ENCODE data around the gene GZMB. TPM values are rescaled to one million over a fixed set of nuclear protein-coding genes. Genes with fewer than 3 reads are reported as not detected.
A peak's percentile ranks its signal among the peaks of the same experiment; 100 is the strongest.

GZMB gene, protein sequence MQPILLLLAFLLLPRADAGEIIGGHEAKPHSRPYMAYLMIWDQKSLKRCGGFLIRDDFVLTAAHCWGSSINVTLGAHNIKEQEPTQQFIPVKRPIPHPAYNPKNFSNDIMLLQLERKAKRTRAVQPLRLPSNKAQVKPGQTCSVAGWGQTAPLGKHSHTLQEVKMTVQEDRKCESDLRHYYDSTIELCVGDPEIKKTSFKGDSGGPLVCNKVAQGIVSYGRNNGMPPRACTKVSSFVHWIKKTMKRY
- not detected for polyA plus RNA-seq (2013, experiment 1 of 2)
- not detected for polyA plus RNA-seq (2013, experiment 2 of 2)

DNA sequence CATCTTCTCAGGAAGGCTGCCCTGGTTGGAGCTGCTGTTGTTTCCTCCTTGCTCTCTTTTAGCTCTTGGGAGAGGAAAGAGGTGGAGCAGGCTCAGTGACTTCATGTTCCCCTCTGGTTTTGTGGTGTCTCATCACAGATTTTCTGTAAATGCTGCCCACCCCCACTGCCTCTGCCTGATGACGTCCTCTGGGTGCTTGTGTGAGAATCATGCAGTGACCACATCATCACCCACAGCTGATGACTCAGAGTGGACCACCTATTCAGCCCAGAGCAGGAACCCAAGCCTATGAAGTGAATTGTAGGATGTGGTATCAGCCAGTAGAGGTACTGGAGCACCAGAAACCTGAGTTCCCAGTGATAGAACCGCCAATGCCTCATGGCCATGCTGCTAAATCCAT is at the start of gene GZMB:
GZMB (minus strand) TSS at position 33 of the 400 bp plus-strand sequence; CDS start at position 3, 30 bp downstream.
- Histone ChIP-seq H3K18ac (ENCODE audit: low read length) (no peak within 1 kb of the TSS), H3K23ac (ENCODE audit: low read depth, low read length, poor library complexity) (no peak within 1 kb of the TSS), H3K36me3 (replicated peaks in 1 of 2; ENCODE audit: control insufficient read depth in 2 of 2, insufficient read depth in 2 of 2, low read length in 2 of 2) (no peaks in the 10 kb centered on the region), H3K4me2 (ENCODE audit: insufficient read depth, low read length, poor library complexity, severe bottlenecking) (no peak within 1 kb of the TSS), H4K8ac (ENCODE audit: low read depth, low read length) (no peak within 1 kb of the TSS), H3K9ac (ENCODE audit: low read depth, low read length, poor library complexity) (no peak within 1 kb of the TSS), H3K79me1 (ENCODE audit: low read depth, low read length) (no peaks in the 10 kb centered on the region), H2BK15ac (ENCODE audit: low read length) (no peak within 1 kb of the TSS), H3K4me3 (ENCODE audit: low read length in 2 of 2) (no peak within 1 kb of the TSS), H3K14ac (ENCODE audit: low read length) (peak within 1 kb of the TSS; percentile 76), H2AFZ (ENCODE audit: low read length) (no peak within 1 kb of the TSS), H2BK12ac (ENCODE audit: low read length) (no peak within 1 kb of the TSS), H2BK5ac (ENCODE audit: low read length) (no peak within 1 kb of the TSS), H3K9me3 (replicated peaks in 1 of 2; ENCODE audit: control insufficient read depth in 2 of 2, insufficient read depth in 1 of 2, low read depth in 1 of 2, low read length in 2 of 2) (peaks cover 0 to 10% of the 10 kb centered on the region in 2 donors), H3K4me1 (ENCODE audit: control insufficient read depth in 2 of 2, insufficient read depth in 1 of 2, low read depth in 1 of 2, low read length in 2 of 2) (no peaks in the 10 kb centered on the region), H3K4ac (ENCODE audit: low read length) (no peak within 1 kb of the TSS), H2AK5ac (ENCODE audit: low read depth, low read length) (no peak within 1 kb of the TSS), H3K27ac (replicated peaks; ENCODE audit: low read length) (no peak within 1 kb of the TSS), H2BK120ac (ENCODE audit: low read depth, low read length) (no peak within 1 kb of the TSS), H3K27me3 (ENCODE audit: control insufficient read depth in 3 of 3, insufficient read depth in 3 of 3, low read depth in 1 of 3, low read length in 3 of 3) (no peaks in the 10 kb centered on the region), H4K91ac (ENCODE audit: low read depth, low read length, poor library complexity) (no peak within 1 kb of the TSS)
- WGBS, 2 donors (ENCODE audit: extremely low coverage in 2 of 2, insufficient read length in 2 of 2, insufficient replicate concordance in 1 of 2), result no CpG with 5 or more reads among the region's 2 CpGs
- DNase-seq (ENCODE audit: low spot score), result no peak

DNA sequence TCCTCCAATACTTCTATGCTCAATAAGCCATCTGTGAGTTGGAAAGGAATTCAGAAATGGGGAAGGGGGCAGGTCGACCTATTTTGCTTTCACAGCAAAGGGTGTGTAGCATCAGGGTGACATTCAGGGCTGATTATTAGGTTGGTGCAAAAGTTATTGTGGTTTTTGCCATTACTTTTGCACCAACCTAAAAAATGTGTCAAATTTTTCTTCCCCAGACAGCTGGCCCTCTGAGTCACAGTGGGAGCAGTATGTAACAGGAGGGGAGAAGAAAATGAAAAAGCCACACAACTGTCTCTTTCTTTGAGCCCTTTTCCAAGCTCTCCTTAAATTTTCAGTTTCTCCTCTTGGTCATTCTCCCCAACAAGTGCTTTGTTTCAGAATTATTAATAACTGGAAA is 47.1 kb upstream of the GZMB start:
- H3K9ac ChIP-seq (ENCODE audit: low read depth, low read length, poor library complexity), result no peak overlapping the region
- no peak overlapping the region for H2BK5ac ChIP-seq (ENCODE audit: low read length)
- H2BK15ac ChIP-seq (ENCODE audit: low read length), result no peak overlapping the region
- H3K18ac ChIP-seq (ENCODE audit: low read length), result no peak overlapping the region
- no peak overlapping the region for H2BK120ac ChIP-seq (ENCODE audit: low read depth, low read length)
- no peak overlapping the region for H2AFZ ChIP-seq (ENCODE audit: low read length)
- H2AK5ac ChIP-seq (ENCODE audit: low read depth, low read length), result no peak overlapping the region
- H3K27me3 ChIP-seq (ENCODE audit: control insufficient read depth in 3 of 3, insufficient read depth in 3 of 3, low read depth in 1 of 3, low read length in 3 of 3), result peaks cover 0 to 6% (median 0%) of the 10 kb centered on the region in 3 experiments
- no peaks in the 10 kb centered on the region for H3K36me3 ChIP-seq (replicated peaks in 1 of 2; ENCODE audit: control insufficient read depth in 2 of 2, insufficient read depth in 2 of 2, low read length in 2 of 2)
- H3K9me3 ChIP-seq (replicated peaks in 1 of 2; ENCODE audit: control insufficient read depth in 2 of 2, insufficient read depth in 1 of 2, low read depth in 1 of 2, low read length in 2 of 2), result no peaks in the 10 kb centered on the region
- H3K4ac ChIP-seq (ENCODE audit: low read length), result no peak overlapping the region
- no peak overlapping the region for H3K14ac ChIP-seq (ENCODE audit: low read length)
- H3K4me3 ChIP-seq (ENCODE audit: low read length in 2 of 2), result no peak overlapping the region
- no peaks in the 10 kb centered on the region for H3K4me1 ChIP-seq (ENCODE audit: control insufficient read depth in 2 of 2, insufficient read depth in 1 of 2, low read depth in 1 of 2, low read length in 2 of 2)
- no peak overlapping the region for H3K27ac ChIP-seq (replicated peaks; ENCODE audit: low read length)
- no CpG with 5 or more reads among the region's 1 CpG for WGBS, 2 donors (ENCODE audit: extremely low coverage in 2 of 2, insufficient read length in 2 of 2, insufficient replicate concordance in 1 of 2)
- H4K91ac ChIP-seq (ENCODE audit: low read depth, low read length, poor library complexity), result no peak overlapping the region
- H4K8ac ChIP-seq (ENCODE audit: low read depth, low read length), result no peak overlapping the region
- no peak overlapping the region for H3K4me2 ChIP-seq (ENCODE audit: insufficient read depth, low read length, poor library complexity, severe bottlenecking)
- no peak overlapping the region for H3K23ac ChIP-seq (ENCODE audit: low read depth, low read length, poor library complexity)
- no peaks in the 10 kb centered on the region for H3K79me1 ChIP-seq (ENCODE audit: low read depth, low read length)
- no peak overlapping the region for H2BK12ac ChIP-seq (ENCODE audit: low read length)
- no peak for DNase-seq (ENCODE audit: low spot score)

DNA sequence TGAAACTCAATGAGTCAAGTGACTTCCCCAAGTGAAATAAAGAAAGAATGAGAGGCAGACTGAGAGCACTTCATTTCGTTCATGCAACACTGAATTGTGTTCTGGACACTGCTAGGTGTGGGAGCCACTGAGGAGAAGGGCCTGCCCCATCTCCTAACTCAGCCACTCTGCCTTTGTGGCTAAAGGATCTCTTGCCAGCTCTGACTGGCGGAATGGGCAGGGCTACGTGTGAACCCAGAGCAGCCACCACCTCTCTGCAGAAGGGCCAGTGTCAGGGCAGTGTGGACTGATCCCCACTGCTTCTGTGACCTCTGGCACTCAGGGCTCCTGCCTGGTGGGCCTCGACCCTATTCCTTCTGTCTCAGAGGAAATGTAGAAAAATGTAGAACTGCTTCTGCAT is 46.5 kb upstream of the GZMB start:
- H3K27me3 ChIP-seq (ENCODE audit: control insufficient read depth in 3 of 3, insufficient read depth in 3 of 3, low read depth in 1 of 3, low read length in 3 of 3), result peaks cover 0 to 6% (median 0%) of the 10 kb centered on the region in 3 experiments
- WGBS, 2 donors (ENCODE audit: extremely low coverage in 2 of 2, insufficient read length in 2 of 2, insufficient replicate concordance in 1 of 2), result no CpG with 5 or more reads among the region's 4 CpGs
- H2AFZ ChIP-seq (ENCODE audit: low read length), result no peak overlapping the region
- DNase-seq (ENCODE audit: low spot score), result no peak
- H3K14ac ChIP-seq (ENCODE audit: low read length), result no peak overlapping the region
- H3K9ac ChIP-seq (ENCODE audit: low read depth, low read length, poor library complexity), result no peak overlapping the region
- H2BK15ac ChIP-seq (ENCODE audit: low read length), result no peak overlapping the region
- no peaks in the 10 kb centered on the region for H3K36me3 ChIP-seq (replicated peaks in 1 of 2; ENCODE audit: control insufficient read depth in 2 of 2, insufficient read depth in 2 of 2, low read length in 2 of 2)
- H2BK5ac ChIP-seq (ENCODE audit: low read length), result no peak overlapping the region
- no peak overlapping the region for H2BK120ac ChIP-seq (ENCODE audit: low read depth, low read length)
- no peaks in the 10 kb centered on the region for H3K9me3 ChIP-seq (replicated peaks in 1 of 2; ENCODE audit: control insufficient read depth in 2 of 2, insufficient read depth in 1 of 2, low read depth in 1 of 2, low read length in 2 of 2)
- no peak overlapping the region for H2BK12ac ChIP-seq (ENCODE audit: low read length)
- peak overlapping the region; percentile 22 for H3K18ac ChIP-seq (ENCODE audit: low read length)
- H2AK5ac ChIP-seq (ENCODE audit: low read depth, low read length), result no peak overlapping the region
- H3K79me1 ChIP-seq (ENCODE audit: low read depth, low read length), result no peaks in the 10 kb centered on the region
- no peak overlapping the region for H3K4ac ChIP-seq (ENCODE audit: low read length)
- no peak overlapping the region for H3K27ac ChIP-seq (replicated peaks; ENCODE audit: low read length)
- no peak overlapping the region for H3K4me2 ChIP-seq (ENCODE audit: insufficient read depth, low read length, poor library complexity, severe bottlenecking)
- no peak overlapping the region for H4K8ac ChIP-seq (ENCODE audit: low read depth, low read length)
- H3K4me1 ChIP-seq (ENCODE audit: control insufficient read depth in 2 of 2, insufficient read depth in 1 of 2, low read depth in 1 of 2, low read length in 2 of 2), result no peaks in the 10 kb centered on the region
- no peak overlapping the region for H3K23ac ChIP-seq (ENCODE audit: low read depth, low read length, poor library complexity)
- H3K4me3 ChIP-seq (ENCODE audit: low read length in 2 of 2), result peak overlapping the region in 1 of 2 donors; percentile 10
- H4K91ac ChIP-seq (ENCODE audit: low read depth, low read length, poor library complexity), result no peak overlapping the region

DNA sequence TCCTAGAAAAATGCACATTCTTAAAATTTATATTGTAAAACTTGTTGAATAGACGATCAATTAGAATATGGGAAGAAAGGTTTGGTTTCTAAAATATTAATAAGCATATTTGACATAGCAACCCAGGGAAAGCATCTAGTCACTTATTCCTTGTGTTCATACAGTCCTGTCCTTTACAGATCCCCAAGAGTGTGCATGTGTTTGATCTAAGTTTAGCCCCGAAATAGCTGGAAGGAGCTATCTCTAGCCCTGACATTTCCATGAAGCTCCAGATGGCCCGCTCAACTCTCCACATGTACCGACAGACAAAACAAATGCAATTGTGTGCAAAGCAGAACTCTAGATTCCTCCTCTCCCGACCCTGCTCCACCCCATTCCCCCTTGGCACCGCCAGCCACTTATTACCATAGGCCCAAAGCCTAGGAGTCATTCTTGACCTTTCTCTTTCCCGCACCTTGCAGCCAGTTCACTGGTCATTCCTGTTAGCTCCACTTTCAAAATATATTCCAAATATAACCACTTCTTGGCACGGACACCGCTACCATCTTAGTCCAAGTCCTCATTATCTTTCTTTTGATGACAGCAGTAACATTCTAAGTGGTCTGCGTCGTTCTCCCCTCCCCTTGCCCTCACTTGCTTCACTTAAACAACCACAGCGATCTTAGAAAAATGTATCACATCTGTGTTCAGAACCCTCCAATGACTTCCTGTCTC is 45.4 kb upstream of the GZMB start:
- no CpG with 5 or more reads among the region's 12 CpGs for WGBS, 2 donors (ENCODE audit: extremely low coverage in 2 of 2, insufficient read length in 2 of 2, insufficient replicate concordance in 1 of 2)

More for the DNA sequence above, 45.4 kb upstream of the GZMB start:
- H4K91ac ChIP-seq (ENCODE audit: low read depth, low read length, poor library complexity), result no peak overlapping the region
- H3K36me3 ChIP-seq (replicated peaks in 1 of 2; ENCODE audit: control insufficient read depth in 2 of 2, insufficient read depth in 2 of 2, low read length in 2 of 2), result no peaks in the 10 kb centered on the region
- no peak overlapping the region for H3K27ac ChIP-seq (replicated peaks; ENCODE audit: low read length)
- H2BK12ac ChIP-seq (ENCODE audit: low read length), result no peak overlapping the region
- no peak for DNase-seq (ENCODE audit: low spot score)
- H3K27me3 ChIP-seq (ENCODE audit: control insufficient read depth in 3 of 3, insufficient read depth in 3 of 3, low read depth in 1 of 3, low read length in 3 of 3), result peaks cover 0 to 6% (median 0%) of the 10 kb centered on the region in 3 experiments
- H3K79me1 ChIP-seq (ENCODE audit: low read depth, low read length), result no peaks in the 10 kb centered on the region
- H3K4me3 ChIP-seq (ENCODE audit: low read length in 2 of 2), result no peak overlapping the region
- H3K4ac ChIP-seq (ENCODE audit: low read length), result no peak overlapping the region
- H3K14ac ChIP-seq (ENCODE audit: low read length), result no peak overlapping the region
- no peak overlapping the region for H3K23ac ChIP-seq (ENCODE audit: low read depth, low read length, poor library complexity)
- no peak overlapping the region for H2BK15ac ChIP-seq (ENCODE audit: low read length)
- no peaks in the 10 kb centered on the region for H3K9me3 ChIP-seq (replicated peaks in 1 of 2; ENCODE audit: control insufficient read depth in 2 of 2, insufficient read depth in 1 of 2, low read depth in 1 of 2, low read length in 2 of 2)
- H2BK5ac ChIP-seq (ENCODE audit: low read length), result no peak overlapping the region
- H2BK120ac ChIP-seq (ENCODE audit: low read depth, low read length), result no peak overlapping the region
- no peak overlapping the region for H4K8ac ChIP-seq (ENCODE audit: low read depth, low read length)
- no peak overlapping the region for H2AK5ac ChIP-seq (ENCODE audit: low read depth, low read length)
- H2AFZ ChIP-seq (ENCODE audit: low read length), result no peak overlapping the region
- no peak overlapping the region for H3K18ac ChIP-seq (ENCODE audit: low read length)
- H3K4me2 ChIP-seq (ENCODE audit: insufficient read depth, low read length, poor library complexity, severe bottlenecking), result no peak overlapping the region
- H3K9ac ChIP-seq (ENCODE audit: low read depth, low read length, poor library complexity), result no peak overlapping the region
- H3K4me1 ChIP-seq (ENCODE audit: control insufficient read depth in 2 of 2, insufficient read depth in 1 of 2, low read depth in 1 of 2, low read length in 2 of 2), result no peaks in the 10 kb centered on the region
